HEK293 (cell line): Measurements from ENCODE around the gene SOX18.

Experiments used
- ZNF175 ChIP-seq: fragments of 450-650 bp; formaldehyde crosslinking; IDR thresholded peaks from 2 replicates; pipeline ENCODE4 v1.5.1; 2016; ENCODE audit warnings: missing biosample characterization, missing genetic modification characterization
- ZNF423 ChIP-seq: fragments of 450-650 bp; formaldehyde crosslinking; IDR thresholded peaks from 2 replicates; pipeline ENCODE4 v1.5.1; 2016; ENCODE audit warnings: missing biosample characterization, missing genetic modification characterization
- TF ChIP-seq, protein P1 (sequence below): fragments of 450-650 bp; formaldehyde crosslinking; IDR thresholded peaks from 2 replicates; pipeline ENCODE4 v1.5.1; 2016; ENCODE audit warnings: missing biosample characterization, missing genetic modification characterization
- TF ChIP-seq, protein P2 (sequence below): fragments of 450-650 bp; formaldehyde crosslinking; IDR thresholded peaks from 2 replicates; pipeline ENCODE4 v1.5.1; 2016; ENCODE audit warnings: missing biosample characterization, missing genetic modification characterization, borderline replicate concordance

DNA sequence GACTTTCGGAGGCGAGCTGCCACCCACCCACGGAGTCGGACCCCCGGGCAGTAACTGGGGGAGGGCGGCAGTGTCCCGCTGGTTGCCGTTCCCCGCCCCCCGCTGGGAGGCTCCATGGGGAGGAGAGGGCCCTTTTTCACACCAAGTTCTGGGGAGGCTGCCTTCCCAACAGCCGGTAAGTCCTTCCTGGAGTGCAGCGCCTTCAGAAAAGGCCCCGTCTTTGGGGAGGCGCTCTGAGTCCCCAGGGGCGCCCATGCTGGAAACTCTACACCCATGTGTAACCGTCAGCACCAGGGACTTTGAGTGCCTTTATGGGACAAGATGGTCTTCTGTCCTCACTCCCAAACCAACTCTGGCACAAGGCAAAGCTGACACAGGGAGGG lies 430 bp upstream of the SOX18 start:
- TF ChIP-seq, protein P1, sequence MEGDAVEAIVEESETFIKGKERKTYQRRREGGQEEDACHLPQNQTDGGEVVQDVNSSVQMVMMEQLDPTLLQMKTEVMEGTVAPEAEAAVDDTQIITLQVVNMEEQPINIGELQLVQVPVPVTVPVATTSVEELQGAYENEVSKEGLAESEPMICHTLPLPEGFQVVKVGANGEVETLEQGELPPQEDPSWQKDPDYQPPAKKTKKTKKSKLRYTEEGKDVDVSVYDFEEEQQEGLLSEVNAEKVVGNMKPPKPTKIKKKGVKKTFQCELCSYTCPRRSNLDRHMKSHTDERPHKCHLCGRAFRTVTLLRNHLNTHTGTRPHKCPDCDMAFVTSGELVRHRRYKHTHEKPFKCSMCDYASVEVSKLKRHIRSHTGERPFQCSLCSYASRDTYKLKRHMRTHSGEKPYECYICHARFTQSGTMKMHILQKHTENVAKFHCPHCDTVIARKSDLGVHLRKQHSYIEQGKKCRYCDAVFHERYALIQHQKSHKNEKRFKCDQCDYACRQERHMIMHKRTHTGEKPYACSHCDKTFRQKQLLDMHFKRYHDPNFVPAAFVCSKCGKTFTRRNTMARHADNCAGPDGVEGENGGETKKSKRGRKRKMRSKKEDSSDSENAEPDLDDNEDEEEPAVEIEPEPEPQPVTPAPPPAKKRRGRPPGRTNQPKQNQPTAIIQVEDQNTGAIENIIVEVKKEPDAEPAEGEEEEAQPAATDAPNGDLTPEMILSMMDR (tag by site-specific recombination), result no peak
- TF ChIP-seq ZNF423 (peak; percentile 99), ZNF175 (tag by site-specific recombination) (no peak)
- TF ChIP-seq, protein P2, sequence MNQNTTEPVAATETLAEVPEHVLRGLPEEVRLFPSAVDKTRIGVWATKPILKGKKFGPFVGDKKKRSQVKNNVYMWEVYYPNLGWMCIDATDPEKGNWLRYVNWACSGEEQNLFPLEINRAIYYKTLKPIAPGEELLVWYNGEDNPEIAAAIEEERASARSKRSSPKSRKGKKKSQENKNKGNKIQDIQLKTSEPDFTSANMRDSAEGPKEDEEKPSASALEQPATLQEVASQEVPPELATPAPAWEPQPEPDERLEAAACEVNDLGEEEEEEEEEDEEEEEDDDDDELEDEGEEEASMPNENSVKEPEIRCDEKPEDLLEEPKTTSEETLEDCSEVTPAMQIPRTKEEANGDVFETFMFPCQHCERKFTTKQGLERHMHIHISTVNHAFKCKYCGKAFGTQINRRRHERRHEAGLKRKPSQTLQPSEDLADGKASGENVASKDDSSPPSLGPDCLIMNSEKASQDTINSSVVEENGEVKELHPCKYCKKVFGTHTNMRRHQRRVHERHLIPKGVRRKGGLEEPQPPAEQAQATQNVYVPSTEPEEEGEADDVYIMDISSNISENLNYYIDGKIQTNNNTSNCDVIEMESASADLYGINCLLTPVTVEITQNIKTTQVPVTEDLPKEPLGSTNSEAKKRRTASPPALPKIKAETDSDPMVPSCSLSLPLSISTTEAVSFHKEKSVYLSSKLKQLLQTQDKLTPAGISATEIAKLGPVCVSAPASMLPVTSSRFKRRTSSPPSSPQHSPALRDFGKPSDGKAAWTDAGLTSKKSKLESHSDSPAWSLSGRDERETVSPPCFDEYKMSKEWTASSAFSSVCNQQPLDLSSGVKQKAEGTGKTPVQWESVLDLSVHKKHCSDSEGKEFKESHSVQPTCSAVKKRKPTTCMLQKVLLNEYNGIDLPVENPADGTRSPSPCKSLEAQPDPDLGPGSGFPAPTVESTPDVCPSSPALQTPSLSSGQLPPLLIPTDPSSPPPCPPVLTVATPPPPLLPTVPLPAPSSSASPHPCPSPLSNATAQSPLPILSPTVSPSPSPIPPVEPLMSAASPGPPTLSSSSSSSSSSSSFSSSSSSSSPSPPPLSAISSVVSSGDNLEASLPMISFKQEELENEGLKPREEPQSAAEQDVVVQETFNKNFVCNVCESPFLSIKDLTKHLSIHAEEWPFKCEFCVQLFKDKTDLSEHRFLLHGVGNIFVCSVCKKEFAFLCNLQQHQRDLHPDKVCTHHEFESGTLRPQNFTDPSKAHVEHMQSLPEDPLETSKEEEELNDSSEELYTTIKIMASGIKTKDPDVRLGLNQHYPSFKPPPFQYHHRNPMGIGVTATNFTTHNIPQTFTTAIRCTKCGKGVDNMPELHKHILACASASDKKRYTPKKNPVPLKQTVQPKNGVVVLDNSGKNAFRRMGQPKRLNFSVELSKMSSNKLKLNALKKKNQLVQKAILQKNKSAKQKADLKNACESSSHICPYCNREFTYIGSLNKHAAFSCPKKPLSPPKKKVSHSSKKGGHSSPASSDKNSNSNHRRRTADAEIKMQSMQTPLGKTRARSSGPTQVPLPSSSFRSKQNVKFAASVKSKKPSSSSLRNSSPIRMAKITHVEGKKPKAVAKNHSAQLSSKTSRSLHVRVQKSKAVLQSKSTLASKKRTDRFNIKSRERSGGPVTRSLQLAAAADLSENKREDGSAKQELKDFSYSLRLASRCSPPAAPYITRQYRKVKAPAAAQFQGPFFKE (tag by site-specific recombination), result no peak
